ACC112 (cell line): ENCODE measurements around the gene MRPL30.

Experiments
- H2AFZ ChIP-seq: fragments of 200-600 bp; sonication (generic); one replicate; pipeline ENCODE4 v1.6.0; 2017; ENCODE audit warnings: antibody characterized with exemption, low read length; ENCODE audit not compliant: unreplicated experiment
- H3K27ac ChIP-seq: fragments of 200-600 bp; sonication (generic); 2 replicates; pipeline ENCODE4 v1.5.1; 2014; ENCODE audit warnings: low read depth, mild to moderate bottlenecking, antibody characterized with exemption, low read length, moderate library complexity
- H3K27me3 ChIP-seq: fragments of 200-600 bp; sonication (generic); 2 replicates; pipeline ENCODE4 v1.6.1; 2014; ENCODE audit warnings: mild to moderate bottlenecking, antibody characterized with exemption, low read length, moderate library complexity, mixed read lengths; ENCODE audit not compliant: insufficient read depth
- H3K36me3 ChIP-seq: fragments of 200-600 bp; sonication (generic); 2 replicates; pipeline ENCODE4 v1.6.1; 2016; ENCODE audit warnings: mild to moderate bottlenecking, antibody characterized with exemption, low read length, moderate library complexity, mixed read lengths; ENCODE audit not compliant: insufficient read depth
- H3K4me1 ChIP-seq: fragments of 200-600 bp; sonication (generic); one replicate; pipeline ENCODE4 v1.6.1; 2016; ENCODE audit warnings: low read length, mixed read lengths; ENCODE audit not compliant: insufficient read depth, unreplicated experiment, control insufficient read depth
- H3K4me3 ChIP-seq: fragments of 200-600 bp; sonication (generic); 2 replicates; pipeline ENCODE4 v1.5.1; 2014; ENCODE audit warnings: mild to moderate bottlenecking, low read depth, low read length
- H3K79me2 ChIP-seq: fragments of 200-600 bp; sonication (generic); one replicate; pipeline ENCODE4 v1.6.0; 2016; ENCODE audit warnings: low read length; ENCODE audit not compliant: control insufficient read depth, unreplicated experiment, insufficient read depth

The MRPL30 gene

DNA sequence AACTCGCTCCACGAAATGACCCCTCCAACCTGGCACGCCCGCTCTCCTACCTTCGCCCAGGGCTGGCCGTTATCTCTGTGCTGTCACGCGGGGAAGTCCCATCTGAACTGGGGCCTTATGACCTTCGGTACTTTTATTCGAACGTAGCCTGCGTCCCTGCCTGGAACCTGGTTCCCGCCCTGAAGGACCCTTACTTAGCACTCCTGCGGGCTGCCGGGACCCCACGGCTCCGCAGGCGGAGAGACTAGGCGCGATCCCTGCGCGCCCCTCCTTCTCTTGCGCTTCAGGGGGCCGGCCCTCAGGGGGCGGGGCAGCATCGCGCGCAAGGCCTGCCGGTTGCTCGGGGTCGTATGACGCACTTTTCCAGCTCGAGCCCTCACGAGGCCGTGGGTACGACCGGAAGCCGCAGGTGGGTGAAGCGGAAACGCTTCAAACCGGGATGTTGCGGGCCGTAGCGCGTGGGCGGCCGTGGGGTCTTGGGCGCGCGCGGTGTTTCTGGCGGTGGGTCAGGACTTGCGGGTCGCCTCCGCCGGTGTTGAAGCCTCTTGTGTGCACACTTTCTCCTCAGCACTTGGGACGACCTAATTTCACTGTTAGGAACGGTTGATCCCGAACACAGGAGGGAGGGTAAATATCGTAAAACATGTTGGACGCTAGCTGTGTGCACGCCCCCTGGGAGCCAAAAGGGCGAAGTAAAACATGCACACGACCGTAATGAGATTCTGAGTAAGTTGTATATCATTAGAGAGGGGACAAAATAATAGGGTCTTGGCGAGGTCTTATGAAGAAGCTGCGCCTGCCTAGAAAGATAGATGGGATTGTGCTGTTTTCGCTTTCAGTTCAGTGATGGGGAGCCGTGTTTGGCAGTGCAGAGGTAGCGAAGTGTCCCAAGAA is 26.1 kb upstream of the MRPL30 start, which contains the start of the genes LIPT1 and TSGA10:
Gene LIPT1 (plus strand): TSS at position 325 of the 894 bp plus-strand sequence. CDS start 6,991 bp downstream, outside the sequence.
Gene TSGA10 (minus strand): TSS at position 300 of the 894 bp plus-strand sequence. CDS start 45,503 bp downstream, outside the sequence.
- Histone ChIP-seq H3K79me2 (peaks cover 3% of the 10 kb centered on the region), H3K27me3 (no peaks in the 10 kb centered on the region), H3K4me3 (peak within 1 kb of the TSS; percentile 89), H3K4me1 (no peaks in the 10 kb centered on the region), H3K27ac (peak within 1 kb of the TSS; percentile 40; the same call in 1 of the 2 replicates), H3K36me3 (no peaks in the 10 kb centered on the region), H2AFZ (peak within 1 kb of the TSS; percentile 91)

DNA sequence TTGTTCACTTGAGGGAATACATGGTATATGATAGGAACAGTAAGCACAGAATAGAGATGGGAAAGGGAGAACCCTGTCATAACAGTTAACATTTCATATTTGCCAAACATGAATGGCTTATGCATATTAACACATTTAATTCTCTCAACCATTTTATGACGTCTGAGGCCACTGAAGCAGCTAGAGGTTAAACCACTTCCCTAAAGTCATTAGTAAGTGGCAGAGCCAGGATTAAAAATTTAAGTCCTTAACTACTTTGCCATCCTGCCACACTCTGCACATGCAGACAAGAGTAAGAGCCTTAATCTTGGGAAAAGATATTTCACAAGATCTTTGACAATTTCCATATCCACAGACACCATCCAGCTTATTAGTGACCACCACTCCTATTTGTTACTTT is 24.1 kb upstream of the MRPL30 start:
- no peaks in the 10 kb centered on the region; the same call in 1 of the 2 replicates for H3K36me3 ChIP-seq
- H3K4me3 ChIP-seq, result no peak overlapping the region
- no peaks in the 10 kb centered on the region for H3K27me3 ChIP-seq
- H2AFZ ChIP-seq, result no peak overlapping the region
- no peak overlapping the region for H3K27ac ChIP-seq
- no peaks in the 10 kb centered on the region for H3K4me1 ChIP-seq
- peaks cover 3% of the 10 kb centered on the region for H3K79me2 ChIP-seq

- H3K36me3 ChIP-seq, result peaks cover 7% of the 10 kb centered on the region; the same call in 1 of the 2 replicates
- no peaks in the 10 kb centered on the region for H3K4me1 ChIP-seq
- no peaks in the 10 kb centered on the region for H3K27me3 ChIP-seq
- no peak overlapping the region for H3K4me3 ChIP-seq
- no peak overlapping the region for H3K27ac ChIP-seq
- H2AFZ ChIP-seq, result no peak overlapping the region
- peaks cover 3% of the 10 kb centered on the region for H3K79me2 ChIP-seq
Measured at GRCh38 chr2:99158599-99158998, 22.4 kb upstream of the MRPL30 start.

- Histone ChIP-seq H2AFZ (no peak overlapping the region), H3K27ac (no peak overlapping the region), H3K36me3 (peaks cover 7% of the 10 kb centered on the region; the same call in 1 of the 2 replicates), H3K4me1 (no peaks in the 10 kb centered on the region), H3K79me2 (peaks cover 3% of the 10 kb centered on the region), H3K27me3 (no peaks in the 10 kb centered on the region), H3K4me3 (no peak overlapping the region)
Measured at GRCh38 chr2:99159594-99159993, 21.4 kb upstream of the MRPL30 start.

- Histone ChIP-seq H3K27ac (no peak overlapping the region), H3K79me2 (no peaks in the 10 kb centered on the region), H2AFZ (no peak overlapping the region), H3K27me3 (no peaks in the 10 kb centered on the region), H3K36me3 (peaks cover 18% of the 10 kb centered on the region), H3K4me1 (no peaks in the 10 kb centered on the region), H3K4me3 (no peak overlapping the region)
Measured at GRCh38 chr2:99166218-99166617, 14.8 kb upstream of the MRPL30 start.

DNA sequence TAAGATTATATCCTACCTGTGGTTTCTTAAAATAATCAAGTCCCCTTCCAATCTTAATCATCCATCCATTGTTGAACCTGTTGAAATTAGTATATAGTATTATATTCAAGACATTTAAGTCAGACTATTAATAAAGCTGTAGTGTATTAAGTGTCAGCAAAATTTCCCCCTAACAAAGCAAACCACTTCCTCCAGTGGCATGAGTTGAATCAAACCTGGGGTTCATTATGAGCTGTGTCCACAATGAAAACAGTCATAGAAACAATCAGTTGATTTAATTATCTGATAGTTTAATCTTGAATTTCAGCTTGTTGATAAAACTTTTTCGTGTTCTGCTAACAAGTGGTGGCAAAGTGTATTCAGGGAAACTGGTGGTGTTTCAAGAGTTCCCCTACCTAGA is 11.4 kb upstream of the MRPL30 start:
- H3K27ac ChIP-seq, result no peak overlapping the region
- no peak overlapping the region for H2AFZ ChIP-seq
- H3K4me3 ChIP-seq, result no peak overlapping the region
- H3K36me3 ChIP-seq, result peaks cover 10% of the 10 kb centered on the region
- H3K4me1 ChIP-seq, result no peaks in the 10 kb centered on the region
- H3K27me3 ChIP-seq, result no peaks in the 10 kb centered on the region
- no peaks in the 10 kb centered on the region for H3K79me2 ChIP-seq

GRCh38 chr2:99171377-99172140 is 9.4 kb upstream of the MRPL30 start:
- no peak overlapping the region for H3K4me3 ChIP-seq
- no peak overlapping the region for H3K27ac ChIP-seq
- no peaks in the 10 kb centered on the region for H3K4me1 ChIP-seq
- peaks cover 4% of the 10 kb centered on the region for H3K79me2 ChIP-seq
- H2AFZ ChIP-seq, result no peak overlapping the region
- H3K36me3 ChIP-seq, result peaks cover 10% of the 10 kb centered on the region
- no peaks in the 10 kb centered on the region for H3K27me3 ChIP-seq

- H3K27ac ChIP-seq, result peak overlapping the region; percentile 62
- H2AFZ ChIP-seq, result peak overlapping the region; percentile 93
- H3K4me3 ChIP-seq, result peak overlapping the region; percentile 97
- no peaks in the 10 kb centered on the region for H3K27me3 ChIP-seq
- H3K36me3 ChIP-seq, result no peaks in the 10 kb centered on the region
- peaks cover 80% of the 10 kb centered on the region for H3K79me2 ChIP-seq
- peaks cover 17% of the 10 kb centered on the region for H3K4me1 ChIP-seq
Measured at GRCh38 chr2:99181624-99182000, 628 bp downstream of the MRPL30 start.

DNA sequence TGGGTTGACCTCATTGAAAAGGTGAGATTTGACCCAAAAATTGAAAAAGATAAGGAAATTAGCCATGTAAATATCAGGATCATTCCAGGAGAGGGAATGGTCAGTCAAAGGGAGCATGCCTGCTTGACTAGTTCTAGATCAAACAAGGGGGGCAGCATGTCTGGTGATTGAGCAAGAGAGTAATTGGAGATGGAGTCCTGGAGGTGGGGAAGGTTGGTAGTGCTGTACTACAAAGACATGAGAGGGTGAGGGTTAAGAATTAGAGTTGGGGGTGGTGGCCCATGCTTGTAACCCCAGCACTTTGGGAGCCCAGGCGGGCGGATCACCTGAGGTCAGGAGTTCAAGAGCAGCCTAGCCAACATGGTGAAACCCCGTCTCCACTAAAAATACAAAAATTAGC is 2.0 kb downstream of the MRPL30 start:
- Histone ChIP-seq H3K36me3 (peaks cover 2% of the 10 kb centered on the region; the same call in 1 of the 2 replicates), H2AFZ (no peak overlapping the region), H3K79me2 (peaks cover 84% of the 10 kb centered on the region), H3K4me1 (peaks cover 17% of the 10 kb centered on the region), H3K27ac (no peak overlapping the region), H3K4me3 (no peak overlapping the region; the same call in 1 of the 2 replicates), H3K27me3 (no peaks in the 10 kb centered on the region)

- no peak overlapping the region for H3K27ac ChIP-seq
- peaks cover 79% of the 10 kb centered on the region for H3K79me2 ChIP-seq
- no peak overlapping the region for H3K4me3 ChIP-seq
- H3K36me3 ChIP-seq, result peaks cover 10% of the 10 kb centered on the region
- no peak overlapping the region for H2AFZ ChIP-seq
- H3K4me1 ChIP-seq, result peaks cover 6% of the 10 kb centered on the region
- H3K27me3 ChIP-seq, result no peaks in the 10 kb centered on the region
Measured at GRCh38 chr2:99184811-99185210, 3.8 kb downstream of the MRPL30 start.
